Hair follicular keratinocyte (primary cell): ENCODE results near the gene AADACL3. TPM values are rescaled to one million over a fixed set of nuclear protein-coding genes. Genes with fewer than 3 reads are reported as not detected.

Experiments
- total RNA-seq: library from RNA; depleted of rRNA; stranded (reverse); fragments of >200 nt; gene quantifications from 2 replicates; pipeline ENCODE4 v1.2.3, GENCODE V29; 2015

Gene AADACL3
- total RNA-seq, result not detected in 2 replicates

GRCh38 chr1:12715896-12716437 is at the start of gene AADACL3:
Gene AADACL3 (plus strand): TSS chr1:12716110. CDS start chr1:12716177, 67 bp downstream.

GRCh38 chr1:12745992-12746323 is 30.0 kb downstream of the AADACL3 start, which contains the start of gene CFAP107:
Gene CFAP107 (plus strand): TSS chr1:12746200. CDS start chr1:12746431, 231 bp downstream.

GRCh38 chr1:12773438-12773837 is 57.5 kb downstream of the AADACL3 start, which contains the start of gene PRAMEF12:
Gene PRAMEF12 (plus strand): TSS chr1:12773738. CDS start chr1:12774868, 1,130 bp downstream.

Other genes with a start within 250 kb of the AADACL3 start
- 14.1 and 25.8 TPM in 2 replicates for gene DHRS3, start 97.9 kb upstream of the AADACL3 start, total RNA-seq
- gene AADACL4, start 72.0 kb upstream of the AADACL3 start, total RNA-seq, result not detected in 2 replicates
- not detected in 2 replicates for gene CFAP107, start 30.1 kb downstream of the AADACL3 start, total RNA-seq
- gene PRAMEF12, start 57.6 kb downstream of the AADACL3 start, total RNA-seq, result not detected in 2 replicates
- gene PRAMEF1, start 75.3 kb downstream of the AADACL3 start, total RNA-seq, result not detected in 2 replicates
- gene PRAMEF11, start 115.3 kb downstream of the AADACL3 start, total RNA-seq, result not detected in 2 replicates
- gene HNRNPCL1, start 132.6 kb downstream of the AADACL3 start, total RNA-seq, result not detected in 2 replicates
- gene PRAMEF2, start 141.0 kb downstream of the AADACL3 start, total RNA-seq, result not detected in 2 replicates
- not detected in 2 replicates for gene PRAMEF4, start 170.1 kb downstream of the AADACL3 start, total RNA-seq
- gene PRAMEF10, start 182.2 kb downstream of the AADACL3 start, total RNA-seq, result not detected in 2 replicates
- not detected in 2 replicates for gene PRAMEF7, start 200.5 kb downstream of the AADACL3 start, total RNA-seq
- gene PRAMEF6, start 231.5 kb downstream of the AADACL3 start, total RNA-seq, result not detected in 2 replicates